ENCODE data around the gene CCNI. TPM values are rescaled to one million over a fixed set of nuclear protein-coding genes. Genes with fewer than 3 reads are reported as not detected.

Gene CCNI
- total RNA-seq, 1 donor from 2014 or later, result 294 TPM

- DNase-seq (no peak), ATAC-seq (no peak)
- intact Hi-C loops (cut with micrococcal nuclease), result no loop called here
Measured at GRCh38 chr4:77015390-77015789, 60.4 kb downstream of the CCNI start.

GRCh38 chr4:77014256-77014655 is 61.5 kb downstream of the CCNI start:
- intact Hi-C loops (cut with micrococcal nuclease), result no loop called here
- DNase-seq, result no peak
- no peak for ATAC-seq

- DNase-seq, result peak; percentile 65
- intact Hi-C loops (cut with micrococcal nuclease), result no loop called here
- peak; percentile 91 for ATAC-seq
Measured at GRCh38 chr4:77012726-77013125, 63.1 kb downstream of the CCNI start.

- intact Hi-C loops (cut with micrococcal nuclease), result no loop called here
- DNase-seq (no peak), ATAC-seq (no peak)
Measured at GRCh38 chr4:77010841-77011354, 64.9 kb downstream of the CCNI start.

- intact Hi-C loops (cut with micrococcal nuclease), result no loop called here
- no peak for DNase-seq
- no peak for ATAC-seq
Measured at GRCh38 chr4:77009511-77010115, 66.2 kb downstream of the CCNI start.

- intact Hi-C loops (cut with micrococcal nuclease), result no loop called here
- DNase-seq (peak; percentile 31), ATAC-seq (peak; percentile 77)
Measured at GRCh38 chr4:77007358-77008230, 68.2 kb downstream of the CCNI start.

- DNase-seq, result no peak
- ATAC-seq, result no peak
- intact Hi-C loops (cut with micrococcal nuclease), result no loop called here
Measured at GRCh38 chr4:77006753-77007353, 68.9 kb downstream of the CCNI start.

GRCh38 chr4:77003400-77003799 is 72.4 kb downstream of the CCNI start:
- no peak for ATAC-seq
- intact Hi-C loops (cut with micrococcal nuclease), result no loop called here
- no peak for DNase-seq

- intact Hi-C loops (cut with micrococcal nuclease), result no loop called here
- ATAC-seq (peak; percentile 68), DNase-seq (no peak)
Measured at GRCh38 chr4:77002321-77003107, 73.3 kb downstream of the CCNI start.

- DNase-seq, result no peak
- intact Hi-C loops (cut with micrococcal nuclease), result no loop called here
- ATAC-seq, result peak; percentile 26
Measured at GRCh38 chr4:77001907-77002306, 73.9 kb downstream of the CCNI start.

- intact Hi-C loops (cut with micrococcal nuclease), result no loop called here
- ATAC-seq (peak; percentile 48), DNase-seq (peak; percentile 32)
Measured at GRCh38 chr4:76998251-76998901, 77.4 kb downstream of the CCNI start.

GRCh38 chr4:76997532-76997931 is 78.3 kb downstream of the CCNI start:
- peak; percentile 32 for DNase-seq
- ATAC-seq, result peak; percentile 26
- intact Hi-C loops (cut with micrococcal nuclease), result no loop called here

Other genes with a start within 250 kb of the CCNI start
- gene SOWAHB, start 177.8 kb downstream of the CCNI start, total RNA-seq, result not detected
- 24.7 TPM for gene SEPTIN11, start 126.2 kb downstream of the CCNI start, total RNA-seq
- gene CCNG2, start 81.2 kb upstream of the CCNI start, total RNA-seq, result 10.3 TPM